Ishikawa (cell line): ENCODE measurements around the gene RHO.

Source experiments
- CEBPB ChIP-seq: IDR thresholded peaks from 2 replicates; pipeline ENCODE4 v1.6.1; 2012
- CREB1 ChIP-seq: IDR thresholded peaks from 2 replicates; pipeline ENCODE4 v1.6.1; 2012; ENCODE audit warnings: low read depth
- EGR1 ChIP-seq: IDR thresholded peaks from 2 replicates; pipeline ENCODE4 v1.6.1; 2012
- EP300 ChIP-seq: IDR thresholded peaks from 2 replicates; pipeline ENCODE4 v1.6.1; 2012; ENCODE audit warnings: borderline replicate concordance
- FOXM1 ChIP-seq: IDR thresholded peaks from 2 replicates; pipeline ENCODE4 v1.6.1; 2012; ENCODE audit warnings: low read depth, borderline replicate concordance
- MAX ChIP-seq: IDR thresholded peaks from 2 replicates; pipeline ENCODE4 v1.6.1; 2012
- NFIC ChIP-seq: IDR thresholded peaks from 2 replicates; pipeline ENCODE4 v1.6.1; 2012
- RAD21 ChIP-seq: IDR thresholded peaks from 2 replicates; pipeline ENCODE4 v1.6.1; 2012; ENCODE audit warnings: low read depth
- REST ChIP-seq: IDR thresholded peaks from 2 replicates; pipeline ENCODE4 v1.6.1; 2012; ENCODE audit warnings: low read depth, mild to moderate bottlenecking
- TAF1 ChIP-seq: IDR thresholded peaks from 2 replicates; pipeline ENCODE4 v1.6.1; 2012; ENCODE audit warnings: low read depth, mild to moderate bottlenecking
- TCF12 ChIP-seq: IDR thresholded peaks from 2 replicates; pipeline ENCODE4 v1.6.1; 2012; ENCODE audit warnings: low read depth
- TEAD4 ChIP-seq: IDR thresholded peaks from 2 replicates; pipeline ENCODE4 v1.6.1; 2012
- USF1 ChIP-seq: IDR thresholded peaks from 2 replicates; pipeline ENCODE4 v1.6.1; 2012
- YY1 ChIP-seq: IDR thresholded peaks from 2 replicates; pipeline ENCODE4 v1.6.1; 2012; ENCODE audit warnings: low read depth
- ZBTB7A ChIP-seq: IDR thresholded peaks from 2 replicates; pipeline ENCODE4 v1.6.1; 2012; ENCODE audit warnings: low read depth

Gene RHO

GRCh38 chr3:129543999-129544398 is 15.6 kb downstream of the RHO start:
- TF ChIP-seq RAD21 (no peak), CREB1 (no peak), USF1 (no peak), CEBPB (no peak), FOXM1 (no peak), TCF12 (no peak), YY1 (no peak), REST (no peak), TEAD4 (no peak), EGR1 (no peak), NFIC (no peak), ZBTB7A (no peak), EP300 (no peak)

- TF ChIP-seq NFIC (no peak), ZBTB7A (no peak), TCF12 (no peak), RAD21 (no peak), EGR1 (no peak), CEBPB (no peak), MAX (no peak), YY1 (no peak), CREB1 (no peak), REST (no peak), TAF1 (no peak), FOXM1 (no peak), EP300 (no peak)
Observed at GRCh38 chr3:129547241-129547640, 18.8 kb downstream of the RHO start.

GRCh38 chr3:129548104-129548965 is 19.9 kb downstream of the RHO start:
- TF ChIP-seq TAF1 (no peak), NFIC (no peak), ZBTB7A (no peak), MAX (no peak), EP300 (no peak), FOXM1 (no peak), CEBPB (no peak), TEAD4 (no peak), EGR1 (no peak), USF1 (no peak), RAD21 (no peak), REST (no peak), CREB1 (no peak), TCF12 (no peak), YY1 (no peak)

GRCh38 chr3:129549006-129549800 is 20.8 kb downstream of the RHO start:
- no peak for TF ChIP-seq TAF1
- no peak for TF ChIP-seq YY1
- no peak for TF ChIP-seq EP300
- TF ChIP-seq EGR1: no peak
- TF ChIP-seq CREB1: no peak
- no peak for TF ChIP-seq FOXM1
- no peak for TF ChIP-seq TEAD4
- no peak for TF ChIP-seq RAD21
- no peak for TF ChIP-seq ZBTB7A
